PC-3 (cell line): ENCODE data around the gene QDPR.

Source experiments
- CTCF ChIP-seq: fragments of 300-600 bp; sonication (generic); conservative IDR thresholded peaks from 2 replicates; pipeline ENCODE4 v1.5.1; 2017; ENCODE audit warnings: antibody characterized with exemption, low read depth, mild to moderate bottlenecking, low read length
- EZH2 ChIP-seq: fragments of 300-600 bp; sonication (generic); IDR thresholded peaks from one replicate; pipeline ENCODE4 v1.6.1; 2017; ENCODE audit warnings: antibody characterized with exemption, mild to moderate bottlenecking, low read length; ENCODE audit not compliant: unreplicated experiment
- EZH2phosphoT487 ChIP-seq: fragments of 300-600 bp; sonication (generic); IDR thresholded peaks from 2 replicates; pipeline ENCODE4 v1.6.1; 2018; ENCODE audit warnings: mild to moderate bottlenecking, antibody characterized with exemption, low read length, borderline replicate concordance

- TF ChIP-seq CTCF, result no peak
- TF ChIP-seq EZH2, result no peak
- TF ChIP-seq EZH2phosphoT487, result no peak
These were observed 32.3 kb upstream of the QDPR start for GRCh38 chr4:17544205-17544604.
